ENCODE measurements around the gene FBXO36.

DNA sequence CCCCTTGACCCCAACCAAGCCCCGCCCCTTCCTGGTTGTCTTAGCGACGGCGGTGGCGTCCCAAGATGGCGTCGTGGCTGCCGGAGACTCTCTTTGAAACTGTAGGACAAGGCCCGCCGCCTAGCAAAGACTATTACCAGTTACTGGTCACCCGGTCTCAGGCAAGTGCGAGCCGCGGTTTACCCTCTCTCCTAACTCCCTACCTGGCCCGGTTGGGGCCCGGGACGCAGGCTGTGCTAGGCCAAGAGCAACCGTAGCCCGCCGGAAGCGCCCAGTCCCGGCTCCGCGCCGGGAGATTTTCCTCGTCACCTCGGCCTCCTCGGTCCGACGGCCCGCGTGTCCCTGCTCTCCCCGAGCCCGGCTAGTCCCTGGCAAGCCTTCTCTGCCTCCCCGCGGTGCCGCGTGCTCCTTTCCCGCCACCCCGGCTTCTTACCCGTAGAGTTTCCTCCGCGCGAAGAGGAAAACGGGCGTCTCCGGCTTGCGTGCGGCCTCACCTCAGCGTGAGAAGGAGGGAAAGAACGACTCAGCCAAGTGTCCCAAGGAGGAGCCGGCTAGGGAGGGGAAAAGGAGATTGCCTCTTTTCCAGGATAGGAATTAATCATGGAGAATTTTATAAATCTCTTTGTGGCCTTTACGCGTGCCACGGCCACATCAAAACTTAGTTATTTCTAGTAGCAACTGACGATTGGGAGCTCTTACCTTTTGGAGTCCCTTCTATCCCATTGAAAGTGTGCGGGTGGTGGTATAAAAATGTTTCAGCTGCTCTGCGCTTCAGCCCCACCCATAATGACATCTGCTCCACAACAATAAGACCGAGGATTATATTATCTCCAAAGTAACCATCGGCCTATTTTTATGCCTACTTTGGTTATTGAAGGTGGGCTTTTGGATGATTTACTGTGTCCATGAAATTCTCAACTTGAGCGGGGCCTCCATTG lies at the start of gene FBXO36:
- TF ChIP-seq, protein P1, sequence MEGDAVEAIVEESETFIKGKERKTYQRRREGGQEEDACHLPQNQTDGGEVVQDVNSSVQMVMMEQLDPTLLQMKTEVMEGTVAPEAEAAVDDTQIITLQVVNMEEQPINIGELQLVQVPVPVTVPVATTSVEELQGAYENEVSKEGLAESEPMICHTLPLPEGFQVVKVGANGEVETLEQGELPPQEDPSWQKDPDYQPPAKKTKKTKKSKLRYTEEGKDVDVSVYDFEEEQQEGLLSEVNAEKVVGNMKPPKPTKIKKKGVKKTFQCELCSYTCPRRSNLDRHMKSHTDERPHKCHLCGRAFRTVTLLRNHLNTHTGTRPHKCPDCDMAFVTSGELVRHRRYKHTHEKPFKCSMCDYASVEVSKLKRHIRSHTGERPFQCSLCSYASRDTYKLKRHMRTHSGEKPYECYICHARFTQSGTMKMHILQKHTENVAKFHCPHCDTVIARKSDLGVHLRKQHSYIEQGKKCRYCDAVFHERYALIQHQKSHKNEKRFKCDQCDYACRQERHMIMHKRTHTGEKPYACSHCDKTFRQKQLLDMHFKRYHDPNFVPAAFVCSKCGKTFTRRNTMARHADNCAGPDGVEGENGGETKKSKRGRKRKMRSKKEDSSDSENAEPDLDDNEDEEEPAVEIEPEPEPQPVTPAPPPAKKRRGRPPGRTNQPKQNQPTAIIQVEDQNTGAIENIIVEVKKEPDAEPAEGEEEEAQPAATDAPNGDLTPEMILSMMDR (IDR thresholded peaks at IDR 0.05): no peak
- no peak for TF ChIP-seq EZH2 (IDR thresholded peaks at IDR 0.05; ENCODE audit: borderline replicate concordance, insufficient read depth, low read depth, low read length, poor library complexity, severe bottlenecking)
